Measurements from ENCODE around the gene PLBD1. TPM values are rescaled to one million over a fixed set of nuclear protein-coding genes. Genes with fewer than 3 reads are reported as not detected.

The PLBD1 gene
- total RNA-seq, 2 experiments from 2014 or later, result 0.54 to 0.61 TPM

DNA sequence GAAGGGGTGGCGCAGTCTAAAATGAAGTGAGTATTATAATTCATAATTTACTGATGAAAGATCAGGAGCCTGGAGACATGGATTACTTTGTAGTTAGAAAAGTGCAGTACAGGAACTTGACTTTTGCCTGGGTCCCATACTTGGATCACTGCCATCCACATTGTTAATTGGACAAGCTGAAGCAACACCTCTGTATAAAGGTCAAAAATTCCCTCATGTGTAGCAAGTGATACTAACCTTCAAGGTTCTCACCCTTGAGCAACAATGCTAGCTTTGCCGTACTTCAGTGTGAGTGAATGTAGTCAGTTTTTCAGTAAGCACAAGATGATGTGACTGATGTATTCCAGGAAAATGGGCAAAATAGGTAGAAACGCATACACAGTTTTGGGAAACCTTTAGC lies 44.6 kb upstream of the PLBD1 start:
- Histone ChIP-seq H2AFZ (ENCODE audit: low read length) (peak overlapping the region; percentile 74; the same call in 1 of the 2 replicates), H3K27ac (ENCODE audit: low read depth, low read length, poor library complexity, severe bottlenecking) (peak overlapping the region; percentile 99), H3K4me3 (ENCODE audit: low read depth, low read length, poor library complexity, severe bottlenecking) (peak overlapping the region; percentile 8), H4K20me1 (ENCODE audit: insufficient read depth, low read length) (no peaks in the 10 kb centered on the region), H3K36me3 (ENCODE audit: insufficient read depth, low read length) (peaks cover 27% of the 10 kb centered on the region), H3K4me2 (ENCODE audit: low read length) (peak overlapping the region; percentile 38), H3K9me3 (ENCODE audit: low read length) (peaks cover 43% of the 10 kb centered on the region), H3K79me2 (ENCODE audit: insufficient read depth, low read depth, low read length) (no peaks in the 10 kb centered on the region), H3K9me2 (ENCODE audit: insufficient read depth, low read length) (no peaks in the 10 kb centered on the region), H3K4me1 (ENCODE audit: insufficient read depth, low read length, poor library complexity, severe bottlenecking) (peaks cover 56% of the 10 kb centered on the region)
- BruUV-seq (replicated peaks), result TSS peak; percentile 75
- no peak for DNase-seq (ENCODE audit: low spot score)
- CTCF ChIA-PET (ENCODE audit: unreplicated experiment), result interaction anchor here (1.2 to 1.5 kb wide), 2 partner anchors 34 to 35 kb away, joined by 3 read pairs; no protein-coding TSS in a partner anchor
- TF ChIP-seq EZH2phosphoT487 (IDR thresholded peaks at IDR 0.05; ENCODE audit: borderline replicate concordance, low read depth, low read length), result no peak
- TF ChIP-seq, protein P1, sequence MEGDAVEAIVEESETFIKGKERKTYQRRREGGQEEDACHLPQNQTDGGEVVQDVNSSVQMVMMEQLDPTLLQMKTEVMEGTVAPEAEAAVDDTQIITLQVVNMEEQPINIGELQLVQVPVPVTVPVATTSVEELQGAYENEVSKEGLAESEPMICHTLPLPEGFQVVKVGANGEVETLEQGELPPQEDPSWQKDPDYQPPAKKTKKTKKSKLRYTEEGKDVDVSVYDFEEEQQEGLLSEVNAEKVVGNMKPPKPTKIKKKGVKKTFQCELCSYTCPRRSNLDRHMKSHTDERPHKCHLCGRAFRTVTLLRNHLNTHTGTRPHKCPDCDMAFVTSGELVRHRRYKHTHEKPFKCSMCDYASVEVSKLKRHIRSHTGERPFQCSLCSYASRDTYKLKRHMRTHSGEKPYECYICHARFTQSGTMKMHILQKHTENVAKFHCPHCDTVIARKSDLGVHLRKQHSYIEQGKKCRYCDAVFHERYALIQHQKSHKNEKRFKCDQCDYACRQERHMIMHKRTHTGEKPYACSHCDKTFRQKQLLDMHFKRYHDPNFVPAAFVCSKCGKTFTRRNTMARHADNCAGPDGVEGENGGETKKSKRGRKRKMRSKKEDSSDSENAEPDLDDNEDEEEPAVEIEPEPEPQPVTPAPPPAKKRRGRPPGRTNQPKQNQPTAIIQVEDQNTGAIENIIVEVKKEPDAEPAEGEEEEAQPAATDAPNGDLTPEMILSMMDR (conservative IDR thresholded peaks at IDR 0.05; ENCODE audit: low read length), result no peak
- POLR2A ChIA-PET, result interaction anchor here (0.6 to 4.6 kb wide), 18 partner anchors 9 to 360 kb away, joined by 3 to 28 read pairs (median 4); a partner anchor contains a TSS
- intact Hi-C loops (cut with micrococcal nuclease; ENCODE audit: unreplicated experiment), result loop anchor here (2.0 to 10.0 kb wide), 6 partner anchors 225 to 1887 kb away; partner anchors contain the start of gene ARHGDIB

DNA sequence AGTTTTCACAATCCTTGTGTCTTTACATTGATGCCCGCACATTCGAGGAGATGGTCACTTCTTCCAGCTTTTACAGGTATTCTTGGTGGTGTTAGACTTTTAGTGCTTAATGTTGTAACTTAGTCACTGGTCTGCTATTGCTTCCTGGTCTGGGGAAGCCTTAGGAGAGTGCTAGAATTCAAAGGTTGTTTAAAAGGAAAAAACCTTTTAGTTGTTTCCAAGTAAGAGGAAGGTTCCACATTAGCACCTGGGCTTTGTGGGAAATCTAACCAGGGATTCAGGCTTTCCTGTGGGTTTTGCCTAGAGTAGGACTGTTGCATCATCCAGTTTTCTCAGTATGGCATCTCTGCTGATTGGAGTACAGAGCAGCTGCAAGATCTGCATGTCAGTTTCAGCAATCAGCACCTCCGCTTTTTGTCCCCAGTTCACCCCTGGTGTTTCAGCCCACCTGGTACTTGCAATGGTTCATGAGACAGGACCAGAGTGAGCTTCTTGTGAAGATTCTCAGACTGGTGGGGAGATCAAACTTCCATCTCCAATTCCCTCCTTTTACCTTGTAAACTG lies 44.0 kb upstream of the PLBD1 start:
- Histone ChIP-seq H3K9me3 (ENCODE audit: low read length) (peaks cover 44% of the 10 kb centered on the region), H3K4me2 (ENCODE audit: low read length) (peak overlapping the region; percentile 38), H3K9me2 (ENCODE audit: insufficient read depth, low read length) (no peaks in the 10 kb centered on the region), H2AFZ (ENCODE audit: low read length) (peak overlapping the region; percentile 74), H3K4me3 (ENCODE audit: low read depth, low read length, poor library complexity, severe bottlenecking) (peak overlapping the region; percentile 8), H4K20me1 (ENCODE audit: insufficient read depth, low read length) (no peaks in the 10 kb centered on the region), H3K4me1 (ENCODE audit: insufficient read depth, low read length, poor library complexity, severe bottlenecking) (peaks cover 55% of the 10 kb centered on the region), H3K36me3 (ENCODE audit: insufficient read depth, low read length) (peaks cover 30% of the 10 kb centered on the region), H3K79me2 (ENCODE audit: insufficient read depth, low read depth, low read length) (no peaks in the 10 kb centered on the region), H3K27ac (ENCODE audit: low read depth, low read length, poor library complexity, severe bottlenecking) (peak overlapping the region; percentile 99)
- intact Hi-C loops (cut with micrococcal nuclease; ENCODE audit: unreplicated experiment), result loop anchor here (2.0 to 10.0 kb wide), 6 partner anchors 224 to 1887 kb away; partner anchors contain the start of gene ARHGDIB
- peak; percentile 84 for DNase-seq (ENCODE audit: low spot score)
- CTCF ChIA-PET (ENCODE audit: unreplicated experiment), result interaction anchor here (0.6 kb wide), 1 partner anchor 21 kb away, joined by 3 read pairs; no protein-coding TSS in a partner anchor
- BruUV-seq (replicated peaks), result no TSS peak
- TF ChIP-seq, protein P1 (conservative IDR thresholded peaks at IDR 0.05; ENCODE audit: low read length), result no peak
- no peak for TF ChIP-seq EZH2phosphoT487 (IDR thresholded peaks at IDR 0.05; ENCODE audit: borderline replicate concordance, low read depth, low read length)
- POLR2A ChIA-PET, result interaction anchor here (0.6 to 4.6 kb wide), 17 partner anchors 10 to 1638 kb away, joined by 3 to 28 read pairs (median 4); a partner anchor contains a TSS

DNA sequence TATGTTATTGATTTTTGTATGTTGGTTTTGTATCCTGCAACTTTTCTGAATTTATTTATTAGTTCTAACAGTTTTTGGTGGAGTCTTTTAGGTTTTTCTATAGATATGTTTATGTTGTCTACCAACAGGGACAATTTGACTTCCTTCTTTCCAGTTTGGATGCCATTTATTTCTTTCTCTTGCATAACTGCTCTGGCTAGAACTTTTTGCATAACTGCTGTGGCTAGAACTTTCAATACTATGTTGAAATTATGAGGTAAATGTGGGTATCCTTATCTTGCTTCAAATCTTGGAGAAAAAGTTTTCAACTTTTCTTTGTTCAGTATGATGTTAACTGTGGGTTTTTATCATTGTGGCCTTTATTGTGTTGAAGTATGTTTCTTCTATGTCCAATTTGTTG lies 39.9 kb upstream of the PLBD1 start:
- no peak overlapping the region for H3K27ac ChIP-seq (ENCODE audit: low read depth, low read length, poor library complexity, severe bottlenecking)
- no peak overlapping the region for H3K4me2 ChIP-seq (ENCODE audit: low read length)
- H3K79me2 ChIP-seq (ENCODE audit: insufficient read depth, low read depth, low read length), result no peaks in the 10 kb centered on the region
- no peaks in the 10 kb centered on the region for H3K9me2 ChIP-seq (ENCODE audit: insufficient read depth, low read length)
- H4K20me1 ChIP-seq (ENCODE audit: insufficient read depth, low read length), result no peaks in the 10 kb centered on the region
- ChIA-PET CTCF (ENCODE audit: unreplicated experiment) (no interaction called here), POLR2A (no interaction called here)
- H3K4me1 ChIP-seq (ENCODE audit: insufficient read depth, low read length, poor library complexity, severe bottlenecking), result peaks cover 15% of the 10 kb centered on the region
- no peak overlapping the region for H2AFZ ChIP-seq (ENCODE audit: low read length)
- peaks cover 40% of the 10 kb centered on the region for H3K36me3 ChIP-seq (ENCODE audit: insufficient read depth, low read length)
- peaks cover 76% of the 10 kb centered on the region for H3K9me3 ChIP-seq (ENCODE audit: low read length)
- no peak for TF ChIP-seq EZH2phosphoT487 (IDR thresholded peaks at IDR 0.05; ENCODE audit: borderline replicate concordance, low read depth, low read length)
- TF ChIP-seq, protein P1 (conservative IDR thresholded peaks at IDR 0.05; ENCODE audit: low read length), result no peak
- intact Hi-C loops (cut with micrococcal nuclease; ENCODE audit: unreplicated experiment), result no loop called here
- H3K4me3 ChIP-seq (ENCODE audit: low read depth, low read length, poor library complexity, severe bottlenecking), result no peak overlapping the region
- DNase-seq (ENCODE audit: low spot score), result no peak
- no TSS peak for BruUV-seq (replicated peaks)
